Fibroblast of lung (primary cell): ENCODE results near the gene TDRD7. TPM values are rescaled to one million over a fixed set of nuclear protein-coding genes. Genes with fewer than 3 reads are reported as not detected.

Source experiments
- DNase-seq, 2 donors: peaks; one replicate each; pipeline versions ENCODE4 v3.0.0 to v3.0.0-alpha.2; 2010; ENCODE audit warnings: low read depth in 2 of 2
- H2AFZ ChIP-seq: 2 replicates; pipeline ENCODE4 v1.5.1; 2012; ENCODE audit warnings: low read length, control low read depth, inconsistent platforms
- H3K27ac ChIP-seq: 2 replicates; pipeline ENCODE4 v1.5.1; 2011; ENCODE audit warnings: low read length, control low read depth; ENCODE audit not compliant: insufficient read depth
- H3K27me3 ChIP-seq: 2 replicates; pipeline ENCODE4 v1.5.1; 2011; ENCODE audit warnings: mild to moderate bottlenecking, low read length; ENCODE audit not compliant: control insufficient read depth, insufficient read depth
- H3K36me3 ChIP-seq: 2 replicates; pipeline ENCODE4 v1.5.1; 2011; ENCODE audit warnings: low read length; ENCODE audit not compliant: control insufficient read depth, insufficient read depth
- H3K4me1 ChIP-seq: 2 replicates; pipeline ENCODE4 v1.5.1; 2011; ENCODE audit warnings: low read length; ENCODE audit not compliant: control insufficient read depth, insufficient read depth; ENCODE audit errors: extremely low read depth
- H3K4me2 ChIP-seq: 2 replicates; pipeline ENCODE4 v1.5.1; 2011; ENCODE audit warnings: low read length, control low read depth; ENCODE audit not compliant: insufficient read depth; ENCODE audit errors: extremely low read depth
- H3K4me3 ChIP-seq, 4 experiments: fragments of 200-600 bp in 1 of 4; sonication (generic) in 1 of 4; replicated peaks in 1 of 4; 2 replicates each; pipeline ENCODE4 v1.5.1; 2011 to 2016; ENCODE audit warnings: low read length in 4 of 4, low read depth in 3 of 4, mild to moderate bottlenecking in 3 of 4, control low read depth in 2 of 4, inconsistent platforms in 1 of 4, mixed read lengths in 1 of 4; ENCODE audit not compliant: insufficient read depth in 1 of 4; ENCODE audit errors: control extremely low read depth in 1 of 4
- H3K79me2 ChIP-seq: 2 replicates; pipeline ENCODE4 v1.5.1; 2012; ENCODE audit warnings: mild to moderate bottlenecking, low read length, inconsistent platforms; ENCODE audit not compliant: control insufficient read depth, insufficient read depth
- H3K9ac ChIP-seq: 2 replicates; pipeline ENCODE4 v1.5.1; 2011; ENCODE audit warnings: mild to moderate bottlenecking, low read length, control low read depth; ENCODE audit not compliant: insufficient read depth
- H3K9me3 ChIP-seq: 2 replicates; pipeline ENCODE4 v1.5.1; 2012; ENCODE audit warnings: low read depth, low read length; ENCODE audit not compliant: control insufficient read depth, insufficient read depth
- H4K20me1 ChIP-seq: 2 replicates; pipeline ENCODE4 v1.5.1; 2011; ENCODE audit warnings: low read length; ENCODE audit not compliant: control insufficient read depth, insufficient read depth; ENCODE audit errors: extremely low read depth
- CTCF ChIP-seq, 2 donors: IDR thresholded peaks in 1 of 2; conservative IDR thresholded peaks in 1 of 2; 1 replicate in 1 of 2; 2 replicates in 1 of 2; pipeline ENCODE4 v1.5.1; 2011 to 2012; ENCODE audit warnings: low read length in 2 of 2, control low read depth in 1 of 2, inconsistent platforms in 1 of 2, low read depth in 1 of 2, mild to moderate bottlenecking in 1 of 2
- EZH2 ChIP-seq: IDR thresholded peaks from 2 replicates; pipeline ENCODE4 v1.5.1; 2012; ENCODE audit warnings: low read length, control low read depth, mild to moderate bottlenecking; ENCODE audit errors: missing control alignments
- polyA plus RNA-seq, 2 donors: library from polyadenylated mRNA; depleted of rRNA in 1 of 2; stranded (reverse) in 1 of 2; unstranded in 1 of 2; fragments of >200 nt; gene quantifications; 2 replicates each; pipeline ENCODE4 v1.2.1, GENCODE V29; 2011 to 2012; ENCODE audit warnings: missing spikeins in 1 of 2
- total RNA-seq: library from RNA; depleted of rRNA; stranded (reverse); fragments of >200 nt; gene quantifications from 2 replicates; pipeline ENCODE4 v1.2.1, GENCODE V29; 2014

Gene TDRD7
- total and polyA plus RNA-seq, 2 donors (not counting 1 experiment from before 2014, with no cell fraction given), result 9.8 to 14.7 TPM

- no peaks in the 10 kb centered on the region for H4K20me1 ChIP-seq
- H3K36me3 ChIP-seq, result no peaks in the 10 kb centered on the region
- no peaks in the 10 kb centered on the region for H3K79me2 ChIP-seq
- no peaks in the 10 kb centered on the region for H3K4me1 ChIP-seq
- no peak overlapping the region for H3K4me2 ChIP-seq
- H3K27me3 ChIP-seq, result no peaks in the 10 kb centered on the region
- TF ChIP-seq CTCF (conservative IDR thresholded peaks at IDR 0.05 in 1 of 2, IDR thresholded peaks at IDR 0.05 in 1 of 2; ENCODE audit: low read depth in 1 of 2, low read length in 2 of 2) (no peak), EZH2 (no peak)
- no peaks in the 10 kb centered on the region for H3K9me3 ChIP-seq
- no peak overlapping the region for H3K27ac ChIP-seq
- H3K9ac ChIP-seq, result no peak overlapping the region
- H2AFZ ChIP-seq, result no peak overlapping the region
- H3K4me3 ChIP-seq, result no peak overlapping the region
- no peak for DNase-seq
Observed at GRCh38 chr9:97462159-97462558, 50.3 kb downstream of the TDRD7 start.

- H3K27me3 ChIP-seq, result no peaks in the 10 kb centered on the region
- DNase-seq, result no peak
- H2AFZ ChIP-seq, result no peak overlapping the region
- no peak overlapping the region for H3K27ac ChIP-seq
- H3K4me3 ChIP-seq, result no peak overlapping the region
- no peak overlapping the region for H3K4me2 ChIP-seq
- H3K9ac ChIP-seq, result no peak overlapping the region
- no peaks in the 10 kb centered on the region for H4K20me1 ChIP-seq
- no peaks in the 10 kb centered on the region for H3K36me3 ChIP-seq
- TF ChIP-seq CTCF (conservative IDR thresholded peaks at IDR 0.05 in 1 of 2, IDR thresholded peaks at IDR 0.05 in 1 of 2; ENCODE audit: low read depth in 1 of 2, low read length in 2 of 2), result no peak
- no peak for TF ChIP-seq EZH2
- H3K4me1 ChIP-seq, result no peaks in the 10 kb centered on the region
- H3K79me2 ChIP-seq, result no peaks in the 10 kb centered on the region
- H3K9me3 ChIP-seq, result no peaks in the 10 kb centered on the region
Observed at GRCh38 chr9:97462914-97463313, 51.0 kb downstream of the TDRD7 start.

- Histone ChIP-seq H3K4me2 (no peak overlapping the region), H3K27ac (no peak overlapping the region), H3K27me3 (no peaks in the 10 kb centered on the region), H3K9ac (no peak overlapping the region), H3K4me3 (no peak overlapping the region), H3K9me3 (no peaks in the 10 kb centered on the region), H3K79me2 (no peaks in the 10 kb centered on the region), H2AFZ (no peak overlapping the region), H4K20me1 (no peaks in the 10 kb centered on the region), H3K4me1 (no peaks in the 10 kb centered on the region), H3K36me3 (no peaks in the 10 kb centered on the region)
- TF ChIP-seq EZH2 (no peak), CTCF (conservative IDR thresholded peaks at IDR 0.05 in 1 of 2, IDR thresholded peaks at IDR 0.05 in 1 of 2; ENCODE audit: low read depth in 1 of 2, low read length in 2 of 2) (peak; percentile 83 to 88)
- peak; percentile 46 to 74 for DNase-seq
Observed at GRCh38 chr9:97468658-97469448, 57.0 kb downstream of the TDRD7 start.
